HCT116 (cell line): ENCODE results near the gene LPAR1. TPM values are rescaled to one million over a fixed set of nuclear protein-coding genes. Genes with fewer than 3 reads are reported as not detected.

Experiments used
- ATAC-seq: fragments of 200-7000 bp; cut with Tn5 transposase; 2 replicates; pipeline ENCODE4 v1.9.1; 2020; ENCODE audit warnings: mild to moderate bottlenecking, moderate library complexity
- BruUV-seq: library from RNA; stranded (reverse); fragments of 400-500 nt; replicated peaks from 2 replicates; lab custom pipeline; 2021; lab: Mats Ljungman, UMichigan
- CTCF ChIA-PET: fragments of 300-600 bp; sonication (Branson Sonifier 250); formaldehyde crosslinking; loops from one replicate; lab custom pipeline; 2021; ENCODE audit warnings: antibody characterized with exemption; lab: Charles Lee
- POLR2A ChIA-PET: fragments of 300-600, 350-600 bp; sonication (Branson Sonifier 250); formaldehyde crosslinking; loops from one replicate; lab custom pipeline; 2021; ENCODE audit warnings: antibody characterized with exemption; lab: Charles Lee
- RAD21 ChIA-PET, 2 experiments: fragments of 300-600 bp; sonication (Branson Sonifier 250); formaldehyde crosslinking; loops; one replicate each; lab custom pipeline; 2023; ENCODE audit warnings: low total read pairs in 2 of 2; ENCODE audit not compliant: uncharacterized antibody in 2 of 2, unreplicated experiment in 2 of 2, low non-redundant PET in 1 of 2; lab: Charles Lee
- DNase-seq: peaks from one replicate; pipeline ENCODE4 v3.0.0-alpha.2; 2010; ENCODE audit warnings: low read depth, low spot score
- H2AFZ ChIP-seq: fragments of 200-600 bp; shearing (Covaris generic), sonication (generic); 2 replicates; pipeline ENCODE4 v1.6.1; 2017; ENCODE audit warnings: low read depth, mixed run types, mixed read lengths, antibody characterized with exemption, low read length; ENCODE audit not compliant: poor library complexity, severe bottlenecking
- H3K27ac ChIP-seq: 2 replicates; pipeline ENCODE4 v1.5.1; 2012; ENCODE audit warnings: low read depth, low read length
- H3K27me3 ChIP-seq: fragments of 200-600 bp; sonication (generic); 2 replicates; pipeline ENCODE4 v1.6.1; 2016; ENCODE audit warnings: mixed run types, low read length, mixed read lengths; ENCODE audit not compliant: insufficient read depth
- H3K36me3 ChIP-seq, 2 experiments: fragments of 200-500 bp in 1 of 2; fragments of 200-600 bp in 1 of 2; sonication (Bioruptor generic) in 1 of 2; sonication (generic) in 1 of 2; 2 replicates each; pipeline versions ENCODE4 v1.5.1 to v1.6.1; 2014 to 2016; ENCODE audit warnings: low read length in 2 of 2, inconsistent platforms in 1 of 2, mixed read lengths in 1 of 2, mixed run types in 1 of 2; ENCODE audit not compliant: insufficient read depth in 2 of 2, control insufficient read depth in 1 of 2
- H3K4me1 ChIP-seq, 2 experiments: fragments of 200-600 bp in 1 of 2; sonication (generic) in 1 of 2; 2 replicates each; pipeline versions ENCODE4 v1.5.1 to v1.6.1; 2012 to 2017; ENCODE audit warnings: low read length in 2 of 2, inconsistent platforms in 1 of 2, mild to moderate bottlenecking in 1 of 2, mixed read lengths in 1 of 2, mixed run types in 1 of 2, moderate library complexity in 1 of 2; ENCODE audit not compliant: insufficient read depth in 2 of 2, control insufficient read depth in 1 of 2
- H3K4me2 ChIP-seq: fragments of 200-600 bp; sonication (generic); 2 replicates; pipeline ENCODE4 v1.6.1; 2017; ENCODE audit warnings: mixed run types, low read length, mixed read lengths
- H3K4me3 ChIP-seq, 2 experiments: fragments of 200-600 bp in 1 of 2; sonication (generic) in 1 of 2; replicated peaks in 1 of 2; 2 replicates each; pipeline ENCODE4 v1.5.1; 2011 to 2016; ENCODE audit warnings: low read length in 2 of 2, control low read depth in 1 of 2, low read depth in 1 of 2, mild to moderate bottlenecking in 1 of 2, mixed read lengths in 1 of 2, mixed run types in 1 of 2
- H3K79me2 ChIP-seq: fragments of 200-600 bp; sonication (generic); 2 replicates; pipeline ENCODE4 v1.6.1; 2017; ENCODE audit warnings: mild to moderate bottlenecking, mixed run types, low read length, moderate library complexity, mixed read lengths; ENCODE audit not compliant: insufficient read depth
- H3K9ac ChIP-seq: fragments of 200-600 bp; sonication (generic); 2 replicates; pipeline ENCODE4 v1.6.1; 2016; ENCODE audit warnings: low read length, mixed read lengths
- H3K9me2 ChIP-seq: fragments of 200-600 bp; sonication (generic), shearing (Covaris generic); 2 replicates; pipeline ENCODE4 v1.6.1; 2017; ENCODE audit warnings: mixed run types, mild to moderate bottlenecking, moderate library complexity; ENCODE audit not compliant: insufficient read depth
- H3K9me3 ChIP-seq, 2 experiments: fragments of 200-500 bp in 1 of 2; fragments of 200-600 bp in 1 of 2; sonication (Bioruptor generic) in 1 of 2; sonication (generic) in 1 of 2; 2 replicates each; pipeline ENCODE4 v1.6.1; 2014 to 2017; ENCODE audit warnings: low read length in 2 of 2, mixed read lengths in 2 of 2, inconsistent platforms in 1 of 2, low read depth in 1 of 2, mild to moderate bottlenecking in 1 of 2, mixed run types in 1 of 2, moderate library complexity in 1 of 2; ENCODE audit not compliant: control insufficient read depth in 1 of 2, insufficient read depth in 1 of 2
- H4K20me1 ChIP-seq: fragments of 200-600 bp; sonication (generic), shearing (Covaris generic); 2 replicates; pipeline ENCODE4 v1.6.1; 2017; ENCODE audit warnings: mixed run types, mild to moderate bottlenecking, moderate library complexity; ENCODE audit not compliant: insufficient read depth
- CTCF ChIP-seq, 3 experiments: fragments of 200-600 bp in 1 of 3; sonication (generic) in 1 of 3; IDR thresholded peaks in 2 of 3; conservative IDR thresholded peaks in 1 of 3; 2 replicates each; pipeline ENCODE4 v1.5.1; 2012 to 2017; ENCODE audit warnings: low read depth in 2 of 3, low read length in 2 of 3, antibody characterized with exemption in 1 of 3, borderline replicate concordance in 1 of 3, control low read depth in 1 of 3, mild to moderate bottlenecking in 1 of 3, mixed read lengths in 1 of 3, mixed run types in 1 of 3, moderate library complexity in 1 of 3; ENCODE audit not compliant: insufficient read depth in 1 of 3
- EGR1 ChIP-seq: IDR thresholded peaks from 2 replicates; pipeline ENCODE4 v1.6.1; 2012; ENCODE audit warnings: low read depth
- EZH2 ChIP-seq: fragments of 200-600 bp; sonication (generic); IDR thresholded peaks from 2 replicates; pipeline ENCODE4 v1.6.1; 2017; ENCODE audit warnings: antibody characterized with exemption, mixed run types
- FOSL1 ChIP-seq: IDR thresholded peaks from 2 replicates; pipeline ENCODE4 v1.6.1; 2012; ENCODE audit warnings: low read depth
- JUND ChIP-seq: IDR thresholded peaks from 2 replicates; pipeline ENCODE4 v1.6.1; 2012
- MAX ChIP-seq: IDR thresholded peaks from 2 replicates; pipeline ENCODE4 v1.6.1; 2012
- REST ChIP-seq: IDR thresholded peaks from 2 replicates; pipeline ENCODE4 v1.6.1; 2012; ENCODE audit warnings: low read depth
- SIN3A ChIP-seq: IDR thresholded peaks from 2 replicates; pipeline ENCODE4 v1.6.1; 2012; ENCODE audit warnings: low read depth
- YY1 ChIP-seq: IDR thresholded peaks from 2 replicates; pipeline ENCODE4 v1.6.1; 2011; ENCODE audit warnings: low read length, low read depth, moderate library complexity, mild to moderate bottlenecking; ENCODE audit not compliant: insufficient replicate concordance; ENCODE audit errors: extremely low read depth
- ZBTB33 ChIP-seq: IDR thresholded peaks from 2 replicates; pipeline ENCODE4 v1.6.1; 2011; ENCODE audit warnings: mild to moderate bottlenecking, low read length, moderate library complexity; ENCODE audit not compliant: insufficient replicate concordance; ENCODE audit errors: extremely low read depth
- ZNF274 ChIP-seq: fragments of 200-500 bp; sonication (Bioruptor generic); IDR thresholded peaks from 2 replicates; pipeline ENCODE4 v1.6.1; 2014; ENCODE audit warnings: mild to moderate bottlenecking, low read depth, low read length, inconsistent platforms
- intact Hi-C: fragments of 100-400 bp; cut with micrococcal nuclease; formaldehyde crosslinking; loops from 2 replicates; pipeline ENCODE4 v1.10.0; 2022
- total RNA-seq: library from RNA; stranded (reverse); gene quantifications from one replicate; pipeline ENCODE4 v1.2.1, GENCODE V29; 2021; ENCODE audit not compliant: unreplicated experiment

The LPAR1 gene
- total RNA-seq, 1 experiment from 2014 or later: 7.4 TPM

GRCh38 chr9:111052791-111053190 lies 14.5 kb upstream of the LPAR1 start:
- no peaks in the 10 kb centered on the region for H3K36me3 ChIP-seq
- no peak overlapping the region for H3K4me2 ChIP-seq
- no TSS peak for BruUV-seq
- ChIA-PET RAD21 (no interaction called here), CTCF (no interaction called here), POLR2A (no interaction called here)
- H3K27me3 ChIP-seq: no peaks in the 10 kb centered on the region
- H3K4me1 ChIP-seq: no peaks in the 10 kb centered on the region
- H3K9me3 ChIP-seq: no peaks in the 10 kb centered on the region
- H3K79me2 ChIP-seq: no peaks in the 10 kb centered on the region
- no peaks in the 10 kb centered on the region for H4K20me1 ChIP-seq
- no peak overlapping the region for H2AFZ ChIP-seq
- TF ChIP-seq EZH2 (no peak), CTCF (IDR thresholded peaks at IDR 0.05 in 2 of 3, conservative IDR thresholded peaks at IDR 0.05 in 1 of 3; ENCODE audit: borderline replicate concordance in 1 of 3, insufficient read depth in 1 of 3, low read depth in 2 of 3, low read length in 2 of 3) (no peak), ZBTB33 (no peak), FOSL1 (no peak), ZNF274 (no peak), SIN3A (no peak), REST (no peak), EGR1 (no peak), JUND (no peak), YY1 (no peak), MAX (no peak)
- H3K27ac ChIP-seq: no peak overlapping the region
- H3K9ac ChIP-seq: no peak overlapping the region
- H3K9me2 ChIP-seq: no peaks in the 10 kb centered on the region
- intact Hi-C loops: no loop called here
- no peak for DNase-seq
- no peak overlapping the region for H3K4me3 ChIP-seq
- no peak for ATAC-seq
